Measurements from ENCODE around the gene ABCB11.
"Not testable (repeated sequence)": the region's sequence is repeated elsewhere in the genome, so short reads cannot be mapped to it uniquely, and the experiment has no call there.

Gene ABCB11

GRCh38 chr2:169046440-169047151 lies 15.5 kb upstream of the ABCB11 start:
- DNase-seq (ENCODE audit: low read depth in 2 of 3, low spot score in 1 of 3), result no peak

DNA sequence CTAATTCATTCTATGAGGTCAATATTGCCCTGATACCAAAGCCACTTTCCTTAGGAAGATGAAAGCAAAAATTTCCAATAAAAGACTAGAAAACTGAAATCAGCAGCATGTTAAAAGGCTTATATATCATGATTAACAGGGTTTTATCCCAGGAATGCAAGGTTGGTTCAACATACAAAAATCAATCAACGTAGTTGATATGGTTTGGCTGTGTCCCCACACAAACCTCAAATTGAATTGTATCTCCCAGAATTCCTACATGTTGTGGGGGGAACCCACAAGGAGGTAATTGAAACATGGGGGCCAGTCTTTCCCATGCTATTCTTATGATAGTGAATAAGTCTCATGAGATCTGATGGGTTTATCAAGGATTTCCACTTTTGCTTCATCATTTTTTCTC lies 11.7 kb upstream of the ABCB11 start:
- no peak for DNase-seq (ENCODE audit: low read depth in 2 of 3, low spot score in 1 of 3)

- no peak for DNase-seq (ENCODE audit: low read depth in 2 of 3, low spot score in 1 of 3)
Observed at GRCh38 chr2:169041594-169041993, 10.5 kb upstream of the ABCB11 start.

DNA sequence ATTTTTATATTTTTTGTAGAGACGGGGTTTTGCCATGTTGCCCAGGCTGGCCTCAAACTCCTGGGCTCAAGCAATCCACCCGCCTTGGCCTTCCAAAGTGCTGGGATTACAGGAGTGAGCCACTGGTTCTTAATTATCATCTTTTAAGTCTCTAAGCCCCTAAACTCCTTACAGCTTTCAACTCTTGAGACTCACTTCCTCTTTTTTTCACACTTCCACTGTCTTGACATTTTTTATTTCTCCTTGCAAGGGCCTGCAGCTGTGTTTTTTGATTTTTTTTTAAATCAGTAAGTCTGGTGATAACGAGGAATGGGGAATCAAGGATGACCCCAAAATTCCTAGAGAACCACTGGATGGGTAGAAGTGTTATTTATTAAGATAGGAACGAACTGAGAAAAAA lies 8.6 kb upstream of the ABCB11 start:
- no peak for DNase-seq (ENCODE audit: low read depth in 2 of 3, low spot score in 1 of 3)

DNA sequence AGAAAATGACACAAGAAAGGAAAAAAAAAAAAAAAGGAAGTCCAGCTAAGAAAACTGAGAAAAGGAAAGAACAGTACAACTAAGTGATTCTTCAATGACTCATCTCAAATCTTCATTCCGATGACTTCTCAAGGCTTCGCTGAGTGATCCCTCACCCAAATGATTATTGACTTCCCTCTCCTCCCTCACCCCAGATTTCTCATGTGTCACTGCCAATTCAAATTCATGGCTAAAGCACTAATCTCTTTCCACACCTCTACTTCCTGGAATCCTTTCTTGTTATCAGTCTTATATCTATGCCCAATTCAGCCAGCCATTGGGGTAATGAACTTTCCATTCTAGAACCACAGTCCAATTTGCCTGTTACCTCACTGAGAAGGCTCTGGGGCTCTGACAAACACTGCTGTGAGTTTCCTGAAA lies 7.2 kb upstream of the ABCB11 start:
- DNase-seq (ENCODE audit: low read depth in 2 of 3, low spot score in 1 of 3), result peak in 1 of 3 donors; percentile 3

DNA sequence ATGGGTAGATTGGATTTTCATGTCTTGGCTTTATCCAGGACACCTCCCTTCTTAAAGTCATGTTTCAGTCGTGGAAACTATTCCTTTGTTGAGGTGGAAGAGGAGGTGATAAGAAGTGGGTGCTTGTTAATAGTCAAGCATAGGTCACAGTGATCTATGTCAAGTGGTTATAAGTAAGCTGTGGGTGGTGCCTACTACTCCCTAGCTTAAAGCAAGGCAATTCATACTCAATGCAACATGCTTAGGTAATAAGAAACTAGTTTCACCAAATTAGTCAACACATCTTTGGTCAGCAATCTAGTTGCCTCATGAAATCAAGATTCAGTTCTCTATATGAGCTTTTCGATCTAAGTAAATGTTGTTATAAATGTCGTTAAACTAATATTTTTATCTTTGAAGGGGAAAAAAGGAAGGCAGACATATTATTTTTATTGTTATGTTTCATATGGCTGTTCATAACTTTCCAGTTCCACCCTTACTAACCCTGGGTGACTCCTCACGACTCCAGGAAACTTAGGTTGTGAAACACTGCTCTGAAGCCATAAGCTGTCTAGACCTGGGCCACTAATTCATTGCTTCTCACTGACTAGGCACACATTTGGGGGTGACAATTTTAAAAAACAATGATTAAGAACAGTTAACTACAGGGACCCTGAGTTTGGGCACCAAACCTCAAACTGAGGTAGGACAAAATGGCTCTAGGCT lies 5.8 kb upstream of the ABCB11 start:
- DNase-seq (ENCODE audit: low read depth in 2 of 3, low spot score in 1 of 3), result no peak

DNA sequence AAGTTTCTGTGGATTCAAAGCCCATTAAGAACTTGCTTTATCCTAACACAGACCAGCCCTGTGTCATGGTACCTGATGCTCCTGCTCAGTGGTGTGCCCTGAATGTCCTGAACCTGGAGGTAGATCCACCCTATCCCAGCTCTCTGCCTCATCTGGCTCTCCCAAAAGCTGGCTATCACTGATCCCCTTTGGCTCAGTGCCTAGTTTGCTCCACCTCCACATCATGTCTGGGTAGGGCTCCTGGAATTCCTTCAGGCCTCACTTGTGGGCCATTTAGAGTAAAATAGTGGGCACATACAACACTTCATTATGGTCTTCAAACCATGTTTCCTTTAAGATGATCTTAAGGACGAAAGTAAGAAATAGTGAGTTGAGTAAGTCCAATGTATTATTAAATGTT lies 4.8 kb upstream of the ABCB11 start:
- no peak for DNase-seq (ENCODE audit: low read depth in 2 of 3, low spot score in 1 of 3)

- DNase-seq (ENCODE audit: low read depth in 2 of 3, low spot score in 1 of 3), result no peak
Observed at GRCh38 chr2:169034984-169035544, 3.9 kb upstream of the ABCB11 start.

DNA sequence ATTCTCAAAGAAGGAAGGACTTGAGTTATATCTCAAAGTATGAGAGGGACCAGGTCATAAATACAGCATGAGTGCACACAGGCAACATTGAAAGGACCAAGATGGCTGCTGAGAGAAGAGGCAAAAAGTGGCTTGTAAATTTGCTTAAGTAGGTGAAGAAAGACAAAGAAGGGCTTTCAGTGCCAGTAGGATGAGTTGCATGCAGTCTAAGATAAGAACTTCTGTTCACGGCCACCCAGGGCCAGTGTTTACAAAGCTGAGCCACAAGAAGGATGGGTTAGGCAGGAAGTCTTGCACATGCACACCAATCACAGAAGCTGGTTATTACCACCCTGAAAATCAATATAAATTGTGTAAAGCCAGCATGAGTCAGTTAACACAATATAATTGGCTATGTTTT lies 3.1 kb upstream of the ABCB11 start:
- DNase-seq (ENCODE audit: low read depth in 2 of 3, low spot score in 1 of 3), result no peak

- no peak for DNase-seq (ENCODE audit: low read depth in 2 of 3, low spot score in 1 of 3)
Observed at GRCh38 chr2:169029341-169029740, 1.8 kb downstream of the ABCB11 start.

GRCh38 chr2:169027234-169027633 lies 3.9 kb downstream of the ABCB11 start:
- DNase-seq (ENCODE audit: low read depth in 2 of 3, low spot score in 1 of 3), result no peak

- no peak for DNase-seq (ENCODE audit: low read depth in 2 of 3, low spot score in 1 of 3)
Observed at GRCh38 chr2:169026056-169026455, 5.1 kb downstream of the ABCB11 start.

- no peak for DNase-seq (ENCODE audit: low read depth in 2 of 3, low spot score in 1 of 3)
Observed at GRCh38 chr2:169023161-169023560, 8.0 kb downstream of the ABCB11 start.

GRCh38 chr2:169018390-169018789 lies 12.7 kb downstream of the ABCB11 start:
- DNase-seq (ENCODE audit: low read depth in 2 of 3, low spot score in 1 of 3), result no peak

DNA sequence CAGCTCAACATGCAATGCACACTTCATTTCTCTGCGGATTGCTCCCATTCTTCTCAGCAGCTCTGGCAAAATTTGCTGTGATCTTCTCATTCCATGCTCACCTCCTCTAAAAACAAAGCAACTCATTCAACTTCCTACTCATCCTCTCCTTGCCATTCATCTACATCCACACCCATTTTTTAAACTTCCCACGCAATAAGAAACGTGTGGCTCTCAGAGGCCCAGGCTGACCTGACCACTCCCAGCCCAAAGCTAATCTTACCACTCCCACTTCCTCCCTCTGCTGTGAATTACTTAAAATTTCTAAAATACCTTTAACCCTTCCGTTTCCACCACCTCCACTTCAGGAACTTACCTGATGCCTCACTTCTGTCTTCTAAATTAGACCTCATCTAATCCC lies 15.2 kb downstream of the ABCB11 start:
- DNase-seq (ENCODE audit: low read depth in 2 of 3, low spot score in 1 of 3), result no peak

- DNase-seq (ENCODE audit: low read depth in 2 of 3, low spot score in 1 of 3), result no peak
Observed at GRCh38 chr2:169014780-169015179, 16.3 kb downstream of the ABCB11 start.

DNA sequence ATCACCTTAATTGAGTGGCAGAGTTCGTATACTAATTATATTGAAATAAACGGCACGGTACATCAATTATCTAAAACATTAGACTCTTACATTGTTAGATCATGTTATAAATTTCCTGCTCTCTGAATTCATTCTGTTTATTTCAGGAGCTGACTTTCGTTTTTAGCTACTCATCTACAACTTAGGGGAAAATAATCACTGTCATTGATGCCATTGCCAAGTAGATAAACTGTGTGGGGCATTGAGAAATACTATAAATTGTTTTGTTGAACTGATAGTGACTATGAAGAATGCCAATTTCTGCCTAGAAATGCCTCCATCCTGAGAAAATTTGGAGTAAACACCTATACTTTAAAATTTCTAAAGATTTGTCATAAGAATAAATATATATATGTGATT lies 17.5 kb downstream of the ABCB11 start:
- no peak for DNase-seq (ENCODE audit: low read depth in 2 of 3, low spot score in 1 of 3)

DNA sequence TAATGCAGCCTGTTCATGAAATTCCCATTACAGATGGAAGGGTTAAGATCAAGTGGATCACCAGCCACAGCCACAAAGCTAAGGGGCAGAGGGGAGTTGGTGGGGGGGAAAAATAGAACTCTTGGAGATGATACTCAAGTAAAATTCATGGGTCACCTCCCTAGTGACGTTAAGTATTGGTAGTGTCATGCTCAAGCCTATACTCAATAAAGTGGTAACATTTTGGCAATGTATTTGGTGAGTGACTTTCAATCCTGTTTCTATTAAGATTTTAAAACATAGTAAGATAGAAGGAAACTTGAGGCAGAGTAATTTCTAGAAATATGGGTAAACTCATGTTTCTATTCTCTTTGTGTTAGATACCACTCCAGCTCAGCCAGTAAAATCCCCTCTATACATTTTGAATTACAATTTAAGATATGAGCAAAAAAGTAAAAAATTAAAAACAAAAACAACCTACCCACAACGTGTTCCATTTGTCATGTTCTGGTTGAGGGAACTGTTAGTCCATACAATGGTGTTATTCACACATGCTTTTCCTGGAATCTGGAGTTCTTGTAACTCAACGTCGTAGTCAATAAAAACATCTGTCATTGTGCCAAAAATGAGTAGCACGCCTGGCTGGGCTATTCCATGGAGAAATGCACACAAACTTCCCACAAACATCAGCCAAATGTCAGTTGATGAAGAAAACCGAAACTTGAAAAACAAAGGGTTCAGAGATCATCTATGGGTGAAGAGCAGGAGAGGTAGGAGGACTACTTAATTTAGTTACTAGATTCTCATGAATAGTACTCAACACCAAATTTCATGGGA lies 18.1 kb downstream of the ABCB11 start:
- no peak for DNase-seq (ENCODE audit: low read depth in 2 of 3, low spot score in 1 of 3)

DNA sequence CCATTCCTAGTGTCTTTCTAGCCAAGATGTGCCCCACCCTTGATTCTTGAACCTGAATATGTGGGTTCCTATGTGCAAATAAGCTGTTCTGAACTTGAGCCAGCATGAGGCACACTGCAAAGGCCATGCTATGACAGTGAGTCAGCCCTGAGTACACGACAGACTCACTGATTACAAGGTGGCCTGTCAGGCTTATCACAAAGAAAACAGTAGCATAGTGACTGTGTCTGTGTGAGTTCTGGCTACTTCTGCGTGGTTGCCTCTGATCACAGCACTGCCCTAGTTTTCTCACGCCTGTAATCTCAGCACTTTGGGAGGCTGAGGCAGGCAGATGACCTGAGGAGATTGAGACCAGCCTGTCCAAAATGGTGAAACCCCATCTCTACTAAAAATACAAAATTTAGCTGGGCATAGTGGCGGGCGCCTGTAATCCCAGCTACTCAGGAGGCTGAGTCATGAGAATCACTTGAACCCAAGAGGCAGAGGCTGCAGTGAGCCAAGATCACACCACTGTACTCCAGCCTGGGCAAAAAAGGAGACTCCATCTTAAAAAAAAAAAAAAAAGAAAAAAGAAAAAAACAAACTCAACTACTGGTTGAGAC lies 18.8 kb downstream of the ABCB11 start:
- not testable (repeated sequence) for DNase-seq (ENCODE audit: low read depth in 2 of 3, low spot score in 1 of 3)

DNA sequence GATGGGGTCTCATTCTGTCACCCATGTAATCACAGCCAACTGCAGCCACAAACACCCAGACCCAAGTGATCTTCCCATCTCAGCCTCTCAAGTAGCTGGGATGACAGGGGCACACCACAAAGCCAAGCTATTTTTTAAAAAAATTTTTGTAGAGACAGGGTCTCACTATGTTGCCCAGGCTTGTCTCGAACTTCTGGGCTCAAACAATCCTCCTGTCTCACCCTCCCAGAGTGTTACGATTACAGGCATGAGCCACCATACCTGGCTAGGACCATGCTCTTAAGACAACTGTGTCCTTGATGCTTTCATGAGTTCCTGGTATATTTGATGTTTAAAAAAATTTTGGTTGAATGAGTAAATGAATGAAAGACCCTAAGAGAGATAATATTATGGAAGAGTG lies 19.4 kb downstream of the ABCB11 start:
- DNase-seq (ENCODE audit: low read depth in 2 of 3, low spot score in 1 of 3), result no peak
